Left ventricle myocardium inferior (tissue), 1 donor: ENCODE data around the gene RASGRP3. TPM values are rescaled to one million over a fixed set of nuclear protein-coding genes. Genes with fewer than 3 reads are reported as not detected.
A peak's percentile ranks its signal among the peaks of the same experiment; 100 is the strongest.

ENCODE experiments used
- DNase-seq: peaks from one replicate; pipeline ENCODE4 v3.0.0-alpha.2; 2020
- H3K27ac ChIP-seq: fragments of 200-600 bp; replicated peaks from 2 replicates; pipeline ENCODE4 v1.8.0; 2021
- H3K27me3 ChIP-seq: fragments of 200-600 bp; 2 replicates; pipeline ENCODE4 v1.8.0; 2021; ENCODE audit warnings: low read depth
- H3K36me3 ChIP-seq: fragments of 200-600 bp; 2 replicates; pipeline ENCODE4 v1.8.0; 2021
- H3K4me1 ChIP-seq: fragments of 200-600 bp; 2 replicates; pipeline ENCODE4 v1.8.0; 2021
- H3K4me3 ChIP-seq: fragments of 200-600 bp; 2 replicates; pipeline ENCODE4 v1.8.0; 2021; ENCODE audit warnings: mild to moderate bottlenecking, moderate library complexity
- H3K9me3 ChIP-seq: fragments of 200-600 bp; replicated peaks from 2 replicates; pipeline ENCODE4 v1.8.0; 2021
- intact Hi-C: fragments of 100-400 bp; cut with micrococcal nuclease; formaldehyde crosslinking; loops from one replicate; pipeline ENCODE4 v1.11.0; 2022
- total RNA-seq: library from RNA; stranded (reverse); fragmentation: NEBNext Ultra II Directional; extraction: Animal tissue kit (Norgen Biotek cat#: 25700); gene quantifications from one replicate; pipeline ENCODE4 v1.2.1, GENCODE V29; 2021
- TF ChIP-seq, protein P1 (sequence below): fragments of 200-600 bp; IDR thresholded peaks from 2 replicates; pipeline ENCODE4 v1.8.0; 2021; ENCODE audit warnings: antibody characterized with exemption, mild to moderate bottlenecking, borderline replicate concordance
- donor health status: DM: no; HTN: yes; CAD: no; lungs with severe emphysema.

Gene RASGRP3
- total RNA-seq, 1 donor from 2014 or later, result 69.2 TPM

DNA sequence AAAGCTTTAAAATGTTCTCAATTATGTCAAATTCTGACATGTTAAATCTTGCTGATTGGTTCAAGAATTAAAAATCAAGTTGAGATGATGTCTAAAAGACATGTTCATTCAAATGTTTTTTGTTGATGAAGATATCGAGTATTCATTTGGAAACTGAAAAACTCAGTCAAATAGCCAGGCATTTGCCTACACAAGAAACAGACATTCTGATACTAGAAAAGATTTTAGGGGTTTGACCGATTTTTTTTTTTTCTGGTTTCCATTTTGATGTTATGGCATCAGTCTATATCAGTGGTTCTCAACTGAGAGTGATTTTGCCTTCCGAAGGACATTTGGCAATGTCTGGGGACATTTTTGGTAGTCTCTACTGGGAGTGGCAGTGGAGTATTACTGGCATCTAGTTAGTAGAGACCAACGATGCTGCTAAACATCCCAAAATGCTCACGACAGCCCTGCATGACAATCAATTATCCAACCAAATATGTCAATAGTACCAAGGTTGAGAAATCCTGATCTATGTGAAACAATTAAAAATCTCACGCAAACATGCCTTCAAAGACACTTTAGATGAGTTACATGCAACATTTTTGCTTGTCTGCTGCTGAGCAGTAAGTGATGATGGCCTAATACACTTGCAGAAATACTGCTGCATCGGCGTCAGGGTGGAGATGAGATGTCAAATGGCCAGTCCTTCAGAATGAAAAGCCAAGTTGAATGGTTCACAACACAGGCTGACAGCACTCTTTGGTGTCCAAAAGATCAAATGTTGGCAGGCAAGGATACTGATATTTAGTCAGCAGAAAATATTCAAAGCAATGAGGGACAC, 12.5 kb downstream of the RASGRP3 start:
- intact Hi-C loops, result no loop called here

DNA sequence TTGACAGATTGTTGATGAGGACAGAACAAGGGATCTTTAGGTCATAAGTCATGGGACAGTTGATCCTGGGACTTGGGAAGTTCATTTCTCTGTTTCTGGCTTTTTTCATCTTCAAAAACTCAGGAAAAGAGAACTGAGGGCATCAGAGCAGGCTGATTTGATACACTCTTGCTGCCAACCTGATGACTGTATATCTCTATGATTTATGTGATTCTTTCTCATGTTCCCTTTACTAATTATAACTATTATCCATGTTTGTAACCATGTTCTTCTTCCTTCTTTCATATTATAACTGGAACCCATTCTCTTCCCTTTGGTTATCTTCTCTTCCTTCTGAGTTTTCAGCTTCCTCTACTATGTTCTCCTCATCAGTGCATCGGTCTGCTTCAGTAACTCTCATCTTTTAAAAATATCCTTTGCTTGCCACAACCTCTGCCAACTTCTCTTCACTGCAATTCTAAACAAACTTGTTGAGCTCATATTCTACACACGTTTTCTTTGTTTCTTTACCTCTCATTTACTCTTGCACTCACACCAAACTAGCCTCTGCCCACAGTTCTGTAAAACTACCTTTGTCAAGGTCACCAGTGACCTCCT, 13.5 kb downstream of the RASGRP3 start:
- TF ChIP-seq, protein P1, sequence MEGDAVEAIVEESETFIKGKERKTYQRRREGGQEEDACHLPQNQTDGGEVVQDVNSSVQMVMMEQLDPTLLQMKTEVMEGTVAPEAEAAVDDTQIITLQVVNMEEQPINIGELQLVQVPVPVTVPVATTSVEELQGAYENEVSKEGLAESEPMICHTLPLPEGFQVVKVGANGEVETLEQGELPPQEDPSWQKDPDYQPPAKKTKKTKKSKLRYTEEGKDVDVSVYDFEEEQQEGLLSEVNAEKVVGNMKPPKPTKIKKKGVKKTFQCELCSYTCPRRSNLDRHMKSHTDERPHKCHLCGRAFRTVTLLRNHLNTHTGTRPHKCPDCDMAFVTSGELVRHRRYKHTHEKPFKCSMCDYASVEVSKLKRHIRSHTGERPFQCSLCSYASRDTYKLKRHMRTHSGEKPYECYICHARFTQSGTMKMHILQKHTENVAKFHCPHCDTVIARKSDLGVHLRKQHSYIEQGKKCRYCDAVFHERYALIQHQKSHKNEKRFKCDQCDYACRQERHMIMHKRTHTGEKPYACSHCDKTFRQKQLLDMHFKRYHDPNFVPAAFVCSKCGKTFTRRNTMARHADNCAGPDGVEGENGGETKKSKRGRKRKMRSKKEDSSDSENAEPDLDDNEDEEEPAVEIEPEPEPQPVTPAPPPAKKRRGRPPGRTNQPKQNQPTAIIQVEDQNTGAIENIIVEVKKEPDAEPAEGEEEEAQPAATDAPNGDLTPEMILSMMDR, result no peak
- peak overlapping the region; percentile 7 for H3K27ac ChIP-seq
- no peak for DNase-seq
- peaks cover 72% of the 10 kb centered on the region for H3K4me1 ChIP-seq
- H3K27me3 ChIP-seq, result no peaks in the 10 kb centered on the region
- peaks cover 15% of the 10 kb centered on the region for H3K9me3 ChIP-seq
- peaks cover 2% of the 10 kb centered on the region for H3K36me3 ChIP-seq
- intact Hi-C loops, result no loop called here
- no peak overlapping the region for H3K4me3 ChIP-seq

More for the DNA sequence above, 12.5 kb downstream of the RASGRP3 start:
- peaks cover 2% of the 10 kb centered on the region for H3K36me3 ChIP-seq
- peaks cover 74% of the 10 kb centered on the region for H3K4me1 ChIP-seq
- H3K27me3 ChIP-seq, result no peaks in the 10 kb centered on the region
- TF ChIP-seq, protein P1, result no peak
- H3K4me3 ChIP-seq, result no peak overlapping the region
- no peak for DNase-seq
- H3K27ac ChIP-seq, result no peak overlapping the region
- H3K9me3 ChIP-seq, result peaks cover 15% of the 10 kb centered on the region

DNA sequence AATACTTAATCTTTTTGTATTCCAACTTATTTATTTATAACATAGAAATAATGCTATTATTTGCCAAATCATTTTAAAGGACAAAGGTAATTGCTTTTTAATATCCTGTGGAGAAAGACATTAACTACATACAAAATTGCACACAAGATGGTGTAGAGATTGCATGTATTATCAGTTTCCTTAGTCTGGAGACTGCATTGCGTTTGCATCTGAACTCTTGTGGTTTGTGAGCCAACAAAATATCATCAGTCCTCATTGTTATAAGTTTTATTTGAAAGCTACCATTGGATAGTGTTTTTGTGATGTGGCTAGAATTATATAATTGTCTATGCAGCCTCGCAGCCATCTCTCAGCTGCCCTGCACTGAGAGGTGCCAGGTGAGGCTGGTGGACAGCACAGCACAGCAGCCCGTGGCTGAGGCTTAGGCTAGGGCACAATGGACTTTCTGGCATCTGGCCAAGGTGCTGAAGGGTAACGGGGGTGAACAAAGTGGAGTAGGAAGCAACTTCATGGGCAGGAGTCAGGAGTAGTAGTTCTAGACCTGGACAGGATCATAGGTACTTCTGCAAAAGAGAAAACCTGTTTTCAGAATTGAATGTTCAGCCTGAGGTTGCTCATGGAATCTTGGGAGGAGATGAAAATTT, 15.1 kb downstream of the RASGRP3 start:
- H3K36me3 ChIP-seq, result peaks cover 2% of the 10 kb centered on the region
- H3K27me3 ChIP-seq, result no peaks in the 10 kb centered on the region
- no peak overlapping the region for H3K27ac ChIP-seq
- intact Hi-C loops, result no loop called here
- H3K4me1 ChIP-seq, result peaks cover 78% of the 10 kb centered on the region
- no peak overlapping the region for H3K4me3 ChIP-seq
- no peak for DNase-seq
- TF ChIP-seq, protein P1, result no peak
- peaks cover 9% of the 10 kb centered on the region for H3K9me3 ChIP-seq

DNA sequence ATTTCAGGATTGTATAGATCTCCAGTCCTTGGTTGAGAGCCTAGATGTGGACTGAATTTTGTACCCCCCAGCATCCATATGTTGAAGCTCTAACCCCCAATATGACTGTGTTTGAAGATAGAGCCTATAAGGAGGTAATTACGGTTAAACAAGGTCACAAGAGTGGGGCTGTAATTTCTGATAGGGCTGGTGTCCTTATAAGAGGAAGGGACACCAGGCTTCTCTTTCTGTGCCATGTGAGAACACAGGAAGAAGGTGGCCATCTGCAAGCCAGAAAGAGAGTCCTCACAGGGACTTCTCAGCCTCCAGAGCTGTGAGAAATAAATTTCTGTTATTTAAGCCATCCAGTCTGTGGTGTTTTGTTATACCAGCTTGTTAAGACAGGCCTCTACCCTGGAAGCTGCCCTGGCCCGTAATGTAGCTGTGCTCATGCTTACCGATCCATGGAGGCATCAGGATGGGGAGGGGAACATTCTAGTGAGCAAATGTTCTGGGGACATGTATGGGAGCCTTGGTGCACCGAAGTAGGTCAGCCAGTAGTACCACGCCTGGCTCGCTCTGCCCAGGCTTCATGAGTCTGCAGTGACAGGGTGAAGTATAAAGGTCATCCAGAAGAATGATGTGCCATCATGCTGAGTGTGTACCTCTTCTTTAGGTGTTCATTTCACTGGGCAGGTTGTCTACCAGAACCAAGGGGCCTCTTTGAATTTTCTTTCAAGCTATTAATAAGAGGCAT, 16.1 kb downstream of the RASGRP3 start:
- Histone ChIP-seq H3K27ac (no peak overlapping the region), H3K4me3 (no peak overlapping the region), H3K36me3 (no peaks in the 10 kb centered on the region), H3K9me3 (no peaks in the 10 kb centered on the region), H3K27me3 (no peaks in the 10 kb centered on the region), H3K4me1 (peaks cover 88% of the 10 kb centered on the region)
- intact Hi-C loops, result no loop called here
- TF ChIP-seq, protein P1, result no peak
- DNase-seq, result no peak

DNA sequence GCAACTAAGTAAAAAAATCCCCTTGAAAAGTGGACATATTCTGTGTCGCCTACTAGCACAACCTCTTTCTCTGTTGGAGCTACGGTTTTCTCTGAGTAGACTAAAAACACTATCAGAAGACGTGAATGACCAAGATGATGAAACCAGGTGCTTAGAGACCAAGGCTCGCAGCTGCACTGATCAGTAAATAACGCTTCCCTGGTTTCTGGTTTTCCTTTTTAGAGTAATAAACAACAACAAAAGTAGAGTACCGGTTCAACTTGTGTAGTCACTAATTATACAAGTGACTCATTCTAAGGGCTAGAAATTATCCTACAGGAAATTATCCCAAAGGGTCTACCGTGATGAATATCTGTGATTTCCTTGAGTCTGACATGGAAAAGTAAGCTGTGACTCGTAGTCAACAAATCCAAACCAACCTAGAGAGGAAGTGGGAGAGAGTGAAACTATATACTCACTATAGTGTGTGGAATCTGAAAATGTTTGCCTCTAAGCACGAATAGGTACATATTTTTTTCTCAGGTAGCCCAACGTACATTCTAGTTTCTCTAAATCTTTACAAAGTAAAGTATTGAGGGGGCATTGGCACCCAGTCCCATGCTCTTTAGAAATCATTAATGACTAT, 17.8 kb downstream of the RASGRP3 start:
- no peaks in the 10 kb centered on the region for H3K36me3 ChIP-seq
- no peaks in the 10 kb centered on the region for H3K9me3 ChIP-seq
- H3K4me1 ChIP-seq, result peaks cover 92% of the 10 kb centered on the region
- no peak overlapping the region for H3K27ac ChIP-seq
- intact Hi-C loops, result no loop called here
- no peak overlapping the region for H3K4me3 ChIP-seq
- no peaks in the 10 kb centered on the region for H3K27me3 ChIP-seq
- no peak for DNase-seq
- TF ChIP-seq, protein P1, result no peak
